DMS 273 treated with DMSO at 0.1 percent for 48 hours (cell line): ENCODE measurements around the gene NBPF12.
"Not testable (repeated sequence)": the region's sequence is repeated elsewhere in the genome, so short reads cannot be mapped to it uniquely, and the experiment has no call there.

Experiments used
- DNase-seq: peaks from one replicate; lab custom pipeline; 2025; lab: John Stamatoyannopoulos, UW

Gene NBPF12

GRCh38 chr1:146972681-146973080, 34.6 kb downstream of the NBPF12 start:
- not testable (repeated sequence) for DNase-seq

- not testable (repeated sequence) for DNase-seq
These were observed 47.7 kb downstream of the NBPF12 start for GRCh38 chr1:146985855-146986254.

- DNase-seq = not testable (repeated sequence)
These were observed 48.3 kb downstream of the NBPF12 start for GRCh38 chr1:146986450-146986849.

- not testable (repeated sequence) for DNase-seq
These were observed 49.4 kb downstream of the NBPF12 start for GRCh38 chr1:146987502-146987901.

GRCh38 chr1:146989455-146989854, 51.3 kb downstream of the NBPF12 start:
- DNase-seq = not testable (repeated sequence)

GRCh38 chr1:147008495-147008894, 70.4 kb downstream of the NBPF12 start:
- DNase-seq = not testable (repeated sequence)

- not testable (repeated sequence) for DNase-seq
These were observed 88.9 kb downstream of the NBPF12 start for GRCh38 chr1:147026975-147027374.

- not testable (repeated sequence) for DNase-seq
These were observed 92.0 kb downstream of the NBPF12 start for GRCh38 chr1:147030066-147030653.

GRCh38 chr1:147039916-147040315, 101.8 kb downstream of the NBPF12 start:
- DNase-seq = no peak

GRCh38 chr1:147042891-147043290, 104.8 kb downstream of the NBPF12 start:
- not testable (repeated sequence) for DNase-seq

GRCh38 chr1:147044511-147044910, 106.4 kb downstream of the NBPF12 start:
- DNase-seq = not testable (repeated sequence)
